HepG2 (cell line): ENCODE results near the gene GRB7. TPM values are rescaled to one million over a fixed set of nuclear protein-coding genes. Genes with fewer than 3 reads are reported as not detected.

Source experiments
- MTA1 ChIP-seq: sonication (generic); formaldehyde crosslinking; IDR thresholded peaks from 2 replicates; pipeline ENCODE4 v1.4.0; 2020; ENCODE audit warnings: missing genetic modification reagents, mild to moderate bottlenecking, borderline replicate concordance
- PHF21A ChIP-seq: sonication (generic); formaldehyde crosslinking; IDR thresholded peaks from 2 replicates; pipeline ENCODE4 v1.5.0; 2020; ENCODE audit warnings: mild to moderate bottlenecking, missing genetic modification reagents
- SYNCRIP ChIP-seq: fragments of 200-400 bp; formaldehyde crosslinking; IDR thresholded peaks from 2 replicates; pipeline ENCODE4 v1.6.1; 2018; ENCODE audit warnings: mild to moderate bottlenecking, low read depth, low read length; ENCODE audit not compliant: insufficient read depth
- ZBTB20 ChIP-seq: sonication (generic); formaldehyde crosslinking; IDR thresholded peaks from 2 replicates; pipeline ENCODE4 v1.8.1; 2023; ENCODE audit warnings: missing genetic modification reagents, low read depth, mild to moderate bottlenecking, borderline replicate concordance
- ZEB1 ChIP-seq: IDR thresholded peaks from 2 replicates; pipeline ENCODE4 v1.6.1; 2012; ENCODE audit warnings: mild to moderate bottlenecking, low read depth, inconsistent platforms; ENCODE audit not compliant: insufficient replicate concordance
- ZNF138 ChIP-seq: sonication (generic); formaldehyde crosslinking; IDR thresholded peaks from 2 replicates; pipeline ENCODE4 v1.5.0; 2020; ENCODE audit warnings: mild to moderate bottlenecking, low read depth, missing genetic modification reagents
- ZNF329 ChIP-seq: sonication (generic); formaldehyde crosslinking; IDR thresholded peaks from 2 replicates; pipeline ENCODE4 v1.9.0; 2021; ENCODE audit warnings: low read depth, mild to moderate bottlenecking, missing genetic modification reagents
- ZNF598 ChIP-seq: sonication (generic); formaldehyde crosslinking; IDR thresholded peaks from 2 replicates; pipeline ENCODE4 v1.5.1; 2020; ENCODE audit warnings: mild to moderate bottlenecking, missing genetic modification reagents, borderline replicate concordance
- ZNF773 ChIP-seq: sonication (generic); formaldehyde crosslinking; IDR thresholded peaks from 2 replicates; pipeline ENCODE4 v1.4.0; 2020; ENCODE audit warnings: missing genetic modification reagents, borderline replicate concordance
- polyA plus RNA-seq, 8 experiments: library from polyadenylated mRNA; depleted of rRNA in 3 of 8; stranded (reverse) in 7 of 8; unstranded in 1 of 8; fragments of >200 nt; fragmentation: Illumina TruSeq in 4 of 8; extraction: Trizol in 4 of 8; gene quantifications; 2 replicates each; pipeline versions ENCODE4 v1.2.1 to v1.2.3, GENCODE V29; 2011 to 2016; ENCODE audit warnings: low read depth in 4 of 8, missing spikeins in 1 of 8, mixed read lengths in 1 of 8; ENCODE audit not compliant: insufficient read depth in 1 of 8
- total RNA-seq, 5 experiments: library from RNA; depleted of rRNA; stranded (reverse); fragments of >200 nt; fragmentation: Illumina TruSeq; extraction: Trizol; gene quantifications; 2 replicates each; pipeline ENCODE4 v1.2.3, GENCODE V29; 2016; ENCODE audit warnings: low read depth in 1 of 5
- TF ChIP-seq, protein P1 (sequence below): sonication (generic); formaldehyde crosslinking; IDR thresholded peaks from 2 replicates; pipeline ENCODE4 v1.4.0; 2020; ENCODE audit warnings: missing genetic modification reagents
- TF ChIP-seq, protein P2 (sequence below): sonication (generic); formaldehyde crosslinking; IDR thresholded peaks from 2 replicates; pipeline ENCODE4 v1.4.0; 2020; ENCODE audit warnings: missing genetic modification reagents
- TF ChIP-seq, protein P3 (sequence below): sonication (generic); formaldehyde crosslinking; conservative IDR thresholded peaks from 2 replicates; pipeline ENCODE4 v1.4.0; 2020; ENCODE audit warnings: missing genetic modification reagents
- TF ChIP-seq, protein P4 (sequence below): sonication (generic); formaldehyde crosslinking; IDR thresholded peaks from 2 replicates; pipeline ENCODE4 v1.4.0; 2020; ENCODE audit warnings: mild to moderate bottlenecking, missing genetic modification reagents
- TF ChIP-seq, protein P5 (sequence below): sonication (generic); formaldehyde crosslinking; IDR thresholded peaks from 2 replicates; pipeline ENCODE4 v1.4.0; 2020; ENCODE audit warnings: missing genetic modification reagents, mild to moderate bottlenecking, borderline replicate concordance
- TF ChIP-seq, protein P6 (sequence below): IDR thresholded peaks from 2 replicates; pipeline ENCODE4 v1.4.0; 2020; ENCODE audit warnings: mild to moderate bottlenecking, missing genetic modification reagents

Gene GRB7
- total and polyA plus RNA-seq, 2 of the 13 experiments (the other 11 are each of a cell fraction or from before 2014, with no cell fraction given), result 60.2 to 77.7 TPM

DNA sequence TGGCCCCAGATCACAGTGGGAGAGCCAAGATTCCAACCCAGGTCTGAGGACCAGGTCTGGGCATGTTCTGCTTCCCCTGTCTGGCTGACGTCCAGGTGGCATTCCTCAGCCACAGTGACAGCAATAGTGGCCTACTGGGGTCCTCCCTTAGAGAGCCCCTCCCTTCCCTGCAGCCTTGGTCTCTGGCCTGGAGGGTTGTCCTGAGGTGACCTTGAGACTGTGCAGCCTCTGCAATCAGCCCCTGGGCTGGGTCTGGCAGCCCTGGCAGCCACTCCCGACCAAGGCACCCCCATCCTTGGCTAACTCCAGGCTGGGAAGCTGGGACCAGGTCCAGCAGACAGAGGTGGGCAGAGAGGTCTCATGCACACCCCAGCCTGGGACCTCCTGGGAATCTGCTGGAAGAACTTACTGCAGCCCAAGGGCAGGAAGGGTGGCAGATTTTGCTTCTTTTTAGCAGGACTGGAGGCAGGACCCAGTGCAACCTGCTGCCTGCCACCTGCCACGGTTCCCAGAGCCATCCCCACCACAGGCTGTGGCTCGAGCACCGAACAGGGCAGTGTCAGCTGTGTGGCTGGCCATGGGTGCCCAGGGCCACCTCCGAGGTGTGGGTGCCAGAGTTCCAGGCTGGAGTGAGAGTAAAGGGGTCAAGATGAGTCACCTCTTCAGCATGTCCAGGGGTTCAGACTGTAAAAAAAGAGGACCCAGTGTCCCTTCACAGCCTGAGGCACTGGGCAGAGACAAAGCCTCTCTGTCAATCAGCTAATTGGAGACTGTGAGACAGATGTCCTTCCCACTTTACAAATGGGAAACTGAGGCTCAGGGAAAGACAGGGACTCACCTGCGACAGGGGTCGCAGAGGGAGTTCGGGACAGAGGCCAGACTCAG lies 12.6 kb downstream of the GRB7 start (continued):
- TF ChIP-seq, protein P1, sequence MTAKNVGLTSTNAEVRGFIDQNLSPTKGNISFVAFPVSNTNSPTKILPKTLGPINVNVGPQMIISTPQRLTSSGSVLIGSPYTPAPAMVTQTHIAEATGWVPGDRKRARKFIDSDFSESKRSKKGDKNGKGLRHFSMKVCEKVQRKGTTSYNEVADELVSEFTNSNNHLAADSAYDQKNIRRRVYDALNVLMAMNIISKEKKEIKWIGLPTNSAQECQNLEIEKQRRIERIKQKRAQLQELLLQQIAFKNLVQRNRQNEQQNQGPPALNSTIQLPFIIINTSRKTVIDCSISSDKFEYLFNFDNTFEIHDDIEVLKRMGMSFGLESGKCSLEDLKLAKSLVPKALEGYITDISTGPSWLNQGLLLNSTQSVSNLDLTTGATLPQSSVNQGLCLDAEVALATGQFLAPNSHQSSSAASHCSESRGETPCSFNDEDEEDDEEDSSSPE, result no peak
- TF ChIP-seq ZBTB20 (CRISPR knock-in tag), result no peak
- TF ChIP-seq SYNCRIP, result no peak
- TF ChIP-seq, protein P2, sequence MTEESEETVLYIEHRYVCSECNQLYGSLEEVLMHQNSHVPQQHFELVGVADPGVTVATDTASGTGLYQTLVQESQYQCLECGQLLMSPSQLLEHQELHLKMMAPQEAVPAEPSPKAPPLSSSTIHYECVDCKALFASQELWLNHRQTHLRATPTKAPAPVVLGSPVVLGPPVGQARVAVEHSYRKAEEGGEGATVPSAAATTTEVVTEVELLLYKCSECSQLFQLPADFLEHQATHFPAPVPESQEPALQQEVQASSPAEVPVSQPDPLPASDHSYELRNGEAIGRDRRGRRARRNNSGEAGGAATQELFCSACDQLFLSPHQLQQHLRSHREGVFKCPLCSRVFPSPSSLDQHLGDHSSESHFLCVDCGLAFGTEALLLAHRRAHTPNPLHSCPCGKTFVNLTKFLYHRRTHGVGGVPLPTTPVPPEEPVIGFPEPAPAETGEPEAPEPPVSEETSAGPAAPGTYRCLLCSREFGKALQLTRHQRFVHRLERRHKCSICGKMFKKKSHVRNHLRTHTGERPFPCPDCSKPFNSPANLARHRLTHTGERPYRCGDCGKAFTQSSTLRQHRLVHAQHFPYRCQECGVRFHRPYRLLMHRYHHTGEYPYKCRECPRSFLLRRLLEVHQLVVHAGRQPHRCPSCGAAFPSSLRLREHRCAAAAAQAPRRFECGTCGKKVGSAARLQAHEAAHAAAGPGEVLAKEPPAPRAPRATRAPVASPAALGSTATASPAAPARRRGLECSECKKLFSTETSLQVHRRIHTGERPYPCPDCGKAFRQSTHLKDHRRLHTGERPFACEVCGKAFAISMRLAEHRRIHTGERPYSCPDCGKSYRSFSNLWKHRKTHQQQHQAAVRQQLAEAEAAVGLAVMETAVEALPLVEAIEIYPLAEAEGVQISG, result peak; percentile 40; the same call in 1 of the 2 replicates
- TF ChIP-seq MTA1 (CRISPR knock-in tag), result peak; percentile 77; the same call in 1 of the 2 replicates
- TF ChIP-seq, protein P3, sequence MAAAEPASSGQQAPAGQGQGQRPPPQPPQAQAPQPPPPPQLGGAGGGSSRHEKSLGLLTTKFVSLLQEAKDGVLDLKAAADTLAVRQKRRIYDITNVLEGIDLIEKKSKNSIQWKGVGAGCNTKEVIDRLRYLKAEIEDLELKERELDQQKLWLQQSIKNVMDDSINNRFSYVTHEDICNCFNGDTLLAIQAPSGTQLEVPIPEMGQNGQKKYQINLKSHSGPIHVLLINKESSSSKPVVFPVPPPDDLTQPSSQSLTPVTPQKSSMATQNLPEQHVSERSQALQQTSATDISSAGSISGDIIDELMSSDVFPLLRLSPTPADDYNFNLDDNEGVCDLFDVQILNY (CRISPR knock-in tag), result no peak
- peak; percentile 84; the same call in 1 of the 2 replicates for TF ChIP-seq ZNF598 (CRISPR knock-in tag)
- TF ChIP-seq ZEB1, result peak; percentile 71
- TF ChIP-seq, protein P4, sequence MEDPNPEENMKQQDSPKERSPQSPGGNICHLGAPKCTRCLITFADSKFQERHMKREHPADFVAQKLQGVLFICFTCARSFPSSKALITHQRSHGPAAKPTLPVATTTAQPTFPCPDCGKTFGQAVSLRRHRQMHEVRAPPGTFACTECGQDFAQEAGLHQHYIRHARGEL (CRISPR knock-in tag), result no peak
- TF ChIP-seq PHF21A (CRISPR knock-in tag), result peak; percentile 77
- TF ChIP-seq, protein P5, sequence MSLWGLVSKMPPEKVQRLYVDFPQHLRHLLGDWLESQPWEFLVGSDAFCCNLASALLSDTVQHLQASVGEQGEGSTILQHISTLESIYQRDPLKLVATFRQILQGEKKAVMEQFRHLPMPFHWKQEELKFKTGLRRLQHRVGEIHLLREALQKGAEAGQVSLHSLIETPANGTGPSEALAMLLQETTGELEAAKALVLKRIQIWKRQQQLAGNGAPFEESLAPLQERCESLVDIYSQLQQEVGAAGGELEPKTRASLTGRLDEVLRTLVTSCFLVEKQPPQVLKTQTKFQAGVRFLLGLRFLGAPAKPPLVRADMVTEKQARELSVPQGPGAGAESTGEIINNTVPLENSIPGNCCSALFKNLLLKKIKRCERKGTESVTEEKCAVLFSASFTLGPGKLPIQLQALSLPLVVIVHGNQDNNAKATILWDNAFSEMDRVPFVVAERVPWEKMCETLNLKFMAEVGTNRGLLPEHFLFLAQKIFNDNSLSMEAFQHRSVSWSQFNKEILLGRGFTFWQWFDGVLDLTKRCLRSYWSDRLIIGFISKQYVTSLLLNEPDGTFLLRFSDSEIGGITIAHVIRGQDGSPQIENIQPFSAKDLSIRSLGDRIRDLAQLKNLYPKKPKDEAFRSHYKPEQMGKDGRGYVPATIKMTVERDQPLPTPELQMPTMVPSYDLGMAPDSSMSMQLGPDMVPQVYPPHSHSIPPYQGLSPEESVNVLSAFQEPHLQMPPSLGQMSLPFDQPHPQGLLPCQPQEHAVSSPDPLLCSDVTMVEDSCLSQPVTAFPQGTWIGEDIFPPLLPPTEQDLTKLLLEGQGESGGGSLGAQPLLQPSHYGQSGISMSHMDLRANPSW (CRISPR knock-in tag), result peak; percentile 58; the same call in 1 of the 2 replicates
- no peak for TF ChIP-seq ZNF773 (CRISPR knock-in tag)
- 0 out of 2 replicates have a peak, but pooled peaks have one; percentile 24 for TF ChIP-seq ZNF329 (CRISPR knock-in tag)
- TF ChIP-seq ZNF138, result no peak
- TF ChIP-seq, protein P6, sequence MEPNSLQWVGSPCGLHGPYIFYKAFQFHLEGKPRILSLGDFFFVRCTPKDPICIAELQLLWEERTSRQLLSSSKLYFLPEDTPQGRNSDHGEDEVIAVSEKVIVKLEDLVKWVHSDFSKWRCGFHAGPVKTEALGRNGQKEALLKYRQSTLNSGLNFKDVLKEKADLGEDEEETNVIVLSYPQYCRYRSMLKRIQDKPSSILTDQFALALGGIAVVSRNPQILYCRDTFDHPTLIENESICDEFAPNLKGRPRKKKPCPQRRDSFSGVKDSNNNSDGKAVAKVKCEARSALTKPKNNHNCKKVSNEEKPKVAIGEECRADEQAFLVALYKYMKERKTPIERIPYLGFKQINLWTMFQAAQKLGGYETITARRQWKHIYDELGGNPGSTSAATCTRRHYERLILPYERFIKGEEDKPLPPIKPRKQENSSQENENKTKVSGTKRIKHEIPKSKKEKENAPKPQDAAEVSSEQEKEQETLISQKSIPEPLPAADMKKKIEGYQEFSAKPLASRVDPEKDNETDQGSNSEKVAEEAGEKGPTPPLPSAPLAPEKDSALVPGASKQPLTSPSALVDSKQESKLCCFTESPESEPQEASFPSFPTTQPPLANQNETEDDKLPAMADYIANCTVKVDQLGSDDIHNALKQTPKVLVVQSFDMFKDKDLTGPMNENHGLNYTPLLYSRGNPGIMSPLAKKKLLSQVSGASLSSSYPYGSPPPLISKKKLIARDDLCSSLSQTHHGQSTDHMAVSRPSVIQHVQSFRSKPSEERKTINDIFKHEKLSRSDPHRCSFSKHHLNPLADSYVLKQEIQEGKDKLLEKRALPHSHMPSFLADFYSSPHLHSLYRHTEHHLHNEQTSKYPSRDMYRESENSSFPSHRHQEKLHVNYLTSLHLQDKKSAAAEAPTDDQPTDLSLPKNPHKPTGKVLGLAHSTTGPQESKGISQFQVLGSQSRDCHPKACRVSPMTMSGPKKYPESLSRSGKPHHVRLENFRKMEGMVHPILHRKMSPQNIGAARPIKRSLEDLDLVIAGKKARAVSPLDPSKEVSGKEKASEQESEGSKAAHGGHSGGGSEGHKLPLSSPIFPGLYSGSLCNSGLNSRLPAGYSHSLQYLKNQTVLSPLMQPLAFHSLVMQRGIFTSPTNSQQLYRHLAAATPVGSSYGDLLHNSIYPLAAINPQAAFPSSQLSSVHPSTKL (CRISPR knock-in tag), result peak; percentile 66
